Lower leg skin (tissue), 4 donors: ENCODE results near the gene MC3R. TPM values are rescaled to one million over a fixed set of nuclear protein-coding genes. Genes with fewer than 3 reads are reported as not detected.

Experiments used
- DNase-seq, 2 donors: peaks; one replicate each; pipeline ENCODE4 v3.0.0-alpha.2; 2019; ENCODE audit warnings: low spot score in 2 of 2
- H3K4me3 ChIP-seq: fragments of 200-600 bp; sonication (generic); 2 replicates; pipeline ENCODE4 v1.5.1; 2017; ENCODE audit warnings: mild to moderate bottlenecking, low read depth; ENCODE audit not compliant: poor library complexity, severe bottlenecking
- CTCF ChIP-seq, 3 donors: fragments of 450-650 bp; IDR thresholded peaks; one replicate each; pipeline ENCODE4 v1.5.1; 2016; ENCODE audit warnings: antibody characterized with exemption in 3 of 3, mild to moderate bottlenecking in 3 of 3, moderate library complexity in 2 of 3
- POLR2A ChIP-seq, 2 donors: fragments of 450-650 bp; IDR thresholded peaks; one replicate each; pipeline ENCODE4 v1.6.1; 2016 to 2017; ENCODE audit warnings: antibody characterized with exemption in 2 of 2, mild to moderate bottlenecking in 1 of 2, moderate library complexity in 1 of 2
- WGBS, 2 donors: methylation state at CpG; one replicate each; pipeline ENCODE4 v1.1.5; 2018; 5-methylcytosine and 5-hydroxymethylcytosine counted together
- intact Hi-C: fragments of 100-400 bp; cut with DNase I; formaldehyde crosslinking; loops from one replicate; pipeline ENCODE4 v1.15.0; 2023; ENCODE audit warnings: low total_unique reads
- total RNA-seq, 4 donors: library from RNA; depleted of rRNA; stranded (reverse); fragments of >200 nt; gene quantifications; one replicate each; pipeline ENCODE4 v1.1.0, GENCODE V29; 2016

The MC3R gene
- total RNA-seq, 4 donors from 2014 or later = not detected

GRCh38 chr20:56207656-56208055 lies 40.9 kb upstream of the MC3R start:
- WGBS, 2 donors = 46 to 50% methylated on average over 4 of the region's 4 CpGs
- TF ChIP-seq POLR2A (IDR thresholded peaks at IDR 0.05) (no peak), CTCF (IDR thresholded peaks at IDR 0.05) (no peak)
- DNase-seq = peak in 1 of 2 donors; percentile 26
- intact Hi-C loops = no loop called here
- H3K4me3 ChIP-seq = no peak overlapping the region

- DNase-seq = no peak
- WGBS, 2 donors = 82 to 95% methylated on average over 1 of the region's 1 CpG
- H3K4me3 ChIP-seq = no peak overlapping the region
- TF ChIP-seq POLR2A (IDR thresholded peaks at IDR 0.05) = no peak
- no peak for TF ChIP-seq CTCF (IDR thresholded peaks at IDR 0.05)
- intact Hi-C loops = no loop called here
Measured at GRCh38 chr20:56208121-56208520, 40.4 kb upstream of the MC3R start.

- H3K4me3 ChIP-seq = no peak overlapping the region
- DNase-seq = no peak
- intact Hi-C loops = no loop called here
- 86% methylated on average over 5 of the region's 5 CpGs for WGBS, 2 donors
- TF ChIP-seq CTCF (IDR thresholded peaks at IDR 0.05) (no peak), POLR2A (IDR thresholded peaks at IDR 0.05) (no peak)
Measured at GRCh38 chr20:56211051-56211450, 37.5 kb upstream of the MC3R start.

GRCh38 chr20:56212091-56212490 lies 36.4 kb upstream of the MC3R start:
- DNase-seq = peak in 1 of 2 donors; percentile 49
- intact Hi-C loops = no loop called here
- no peak overlapping the region for H3K4me3 ChIP-seq
- 78% methylated on average over 9 of the region's 9 CpGs for WGBS, 2 donors
- TF ChIP-seq CTCF (IDR thresholded peaks at IDR 0.05) = no peak
- TF ChIP-seq POLR2A (IDR thresholded peaks at IDR 0.05) = no peak

GRCh38 chr20:56213321-56213720 lies 35.2 kb upstream of the MC3R start:
- DNase-seq = no peak
- no peak overlapping the region for H3K4me3 ChIP-seq
- WGBS, 2 donors = 87 to 94% methylated on average over 2 of the region's 2 CpGs
- TF ChIP-seq CTCF (IDR thresholded peaks at IDR 0.05) (no peak), POLR2A (IDR thresholded peaks at IDR 0.05) (no peak)
- intact Hi-C loops = no loop called here

- no peak overlapping the region for H3K4me3 ChIP-seq
- TF ChIP-seq CTCF (IDR thresholded peaks at IDR 0.05) (no peak), POLR2A (IDR thresholded peaks at IDR 0.05) (no peak)
- DNase-seq = peak in 1 of 2 donors; percentile 7
- intact Hi-C loops = no loop called here
- 27 to 36% methylated on average over 2 of the region's 2 CpGs for WGBS, 2 donors
Measured at GRCh38 chr20:56215115-56215514, 33.4 kb upstream of the MC3R start.
